Heart right ventricle (tissue), 16 donors: ENCODE measurements around the gene GLOD5. TPM values are rescaled to one million over a fixed set of nuclear protein-coding genes. Genes with fewer than 3 reads are reported as not detected.

Source experiments
- ATAC-seq, 8 donors: fragments of 200-7000 bp; cut with Tn5 transposase; one replicate each; pipeline ENCODE4 v1.9.1; 2020; ENCODE audit warnings: mild to moderate bottlenecking in 8 of 8, moderate library complexity in 8 of 8, moderate number of reproducible peaks in 1 of 8
- DNase-seq, 2 donors: peaks; one replicate each; pipeline ENCODE4 v3.0.0-alpha.2; 2020
- H3K27ac ChIP-seq, 10 donors: fragments of 200-600 bp; sonication (generic) in 2 of 10; one replicate each; pipeline versions ENCODE4 v1.5.0 to v1.8.0; 2020 to 2022; ENCODE audit warnings: mild to moderate bottlenecking in 3 of 10
- H3K27me3 ChIP-seq, 7 donors: fragments of 200-600 bp; one replicate each; pipeline ENCODE4 v1.8.0; 2021 to 2022; ENCODE audit warnings: mild to moderate bottlenecking in 2 of 7
- H3K36me3 ChIP-seq, 9 donors: fragments of 200-600 bp; sonication (generic) in 1 of 9; one replicate each; pipeline versions ENCODE4 v1.5.0 to v1.8.0; 2020 to 2022; ENCODE audit warnings: mild to moderate bottlenecking in 2 of 9
- H3K4me1 ChIP-seq, 9 donors: fragments of 200-600 bp; sonication (generic) in 1 of 9; one replicate each; pipeline versions ENCODE4 v1.5.0 to v1.8.0; 2020 to 2022; ENCODE audit warnings: mild to moderate bottlenecking in 4 of 9
- H3K4me3 ChIP-seq, 10 donors: fragments of 200-600 bp; sonication (generic) in 2 of 10; one replicate each; pipeline versions ENCODE4 v1.5.0 to v1.8.0; 2020 to 2022; ENCODE audit warnings: mild to moderate bottlenecking in 7 of 10, moderate library complexity in 2 of 10
- H3K9me3 ChIP-seq, 11 donors: fragments of 200-600 bp in 10 of 11; sonication (generic) in 2 of 11; one replicate each; pipeline versions ENCODE4 v1.5.0 to v1.8.0; 2013 to 2022; ENCODE audit warnings: mild to moderate bottlenecking in 2 of 11, control low read depth in 1 of 11, moderate library complexity in 1 of 11
- CTCF ChIP-seq, 9 donors: fragments of 200-600 bp; sonication (generic) in 2 of 9; IDR thresholded peaks; one replicate each; pipeline versions ENCODE4 v1.5.0 to v1.8.0; 2021 to 2022; ENCODE audit warnings: antibody characterized with exemption in 9 of 9, mild to moderate bottlenecking in 5 of 9, moderate library complexity in 1 of 9
- WGBS, 2 donors: extraction: QIAGEN DNeasy Blood & Tissue Kit; methylation state at CpG; one replicate each; pipeline ENCODE4 v1.1.7; 2013; ENCODE audit warnings: inconsistent platforms in 1 of 2; 5-methylcytosine and 5-hydroxymethylcytosine counted together
- intact Hi-C, 10 donors: fragments of 100-400 bp; cut with DNase I; formaldehyde crosslinking; loops; one replicate each; pipeline versions ENCODE4 v1.11.1 to v1.14.2; 2022
- polyA plus RNA-seq, 2 donors: library from polyadenylated mRNA; stranded (reverse); fragments of 200-250 nt; gene quantifications; one replicate each; pipeline ENCODE4 v1.2.3, GENCODE V29; 2013
- total RNA-seq, 10 donors: library from RNA; stranded (reverse); fragmentation: NEBNext Ultra II Directional in 3 of 10; extraction: Animal tissue kit (Norgen Biotek cat#: 25700) in 3 of 10; gene quantifications; one replicate each; pipeline versions ENCODE4 v1.2.1 to v1.2.4, GENCODE V29; 2021 to 2023
- donor health status: Arrhythmogenic right ventricular cardiomyopathy.
- donor health status: ischemic (EF 13 %, LVEDD 7.1; RV severe dilation, severe dysfunction).
- donor health status: healthy with polysubstance abuse.
- donor health status: DM: no; HTN: yes; CAD: no.
- donor health status: DM: no; HTN: no; CAD: no.
- donor health status: ischemic (EF 25% LVEDD 6.9; RV normal size, moderate dysfunction).
- donor health status: ischemic (EF 25% LVEDD 5.7; RV mildly dilated, moderate dysfunction).
- donor health status: healthy.
- donor health status: DM: yes; HTN: yes; CAD: no.
- donor health status: Ischemic cardiomyopathy.
- donor health status: ischemic (EF 35%, LVEDD 5.7; RV mildly dilated, moderate dysfunction).
- donor health status: nonischemic (EF 11% LVEDD 7.7; RV severe dilation, severe dysfunction).
- donor health status: DM: yes; HTN: yes; CAD: no.
- donor health status: PGD.
- donor health status: ischemic (EF 29% LVEDD 5.4; RV normal size, mild dysfunction).
- donor health status: nonischemic (EF 23%, LVEDD 6.1; RV moderate dilation, normal function).

Gene GLOD5
- total and polyA plus RNA-seq, 12 donors = not detected

- DNase-seq (no peak), ATAC-seq (no peak)
- TF ChIP-seq CTCF (IDR thresholded peaks at IDR 0.05) = no peak
- Histone ChIP-seq H3K4me3 (peak overlapping the region; percentile 35 to 82 (median 64)), H3K36me3 (peaks cover 0 to 20% (median 0%) of the 10 kb centered on the region in 9 donors), H3K4me1 (peaks cover 0 to 16% (median 0%) of the 10 kb centered on the region in 9 donors), H3K27me3 (no peaks in the 10 kb centered on the region), H3K27ac (peak overlapping the region; percentile 84 to 96 (median 93)), H3K9me3 (peaks cover 0 to 11% (median 0%) of the 10 kb centered on the region in 11 donors)
- intact Hi-C loops = loop anchor here in 4 of 10 donors (2.0 to 10.0 kb wide), 10 partner anchors 63 to 242 kb away; partner anchors contain the start of genes SUV39H1 (in 3 of the 4), PQBP1 (in 2 of the 4), TIMM17B (in 2 of the 4) and TFE3 (in 1 of the 4)
- WGBS, 2 donors = 23 to 26% methylated on average over 16 to 17 of the region's 17 CpGs
Measured at GRCh38 chrX:48800574-48801279, 39.2 kb downstream of the GLOD5 start.

- peaks cover 0 to 11% (median 0%) of the 10 kb centered on the region in 11 donors for H3K9me3 ChIP-seq
- H3K27ac ChIP-seq = peak within 1 kb of the TSS; percentile 84 to 97 (median 94)
- ATAC-seq (peak; percentile 94 to 98 (median 96)), DNase-seq (peak; percentile 95 to 96)
- no peaks in the 10 kb centered on the region for H3K27me3 ChIP-seq
- WGBS, 2 donors = 0% methylated on average over 72 to 88 of the region's 89 CpGs
- intact Hi-C loops = loop anchor here in 4 of 10 donors (2.0 to 10.0 kb wide), 10 partner anchors 64 to 241 kb away; partner anchors contain the start of genes SUV39H1 (in 3 of the 4), PQBP1 (in 2 of the 4), TIMM17B (in 2 of the 4) and TFE3 (in 1 of the 4)
- peak in 1 of 9 donors; percentile 5 for TF ChIP-seq CTCF (IDR thresholded peaks at IDR 0.05)
- peaks cover 0 to 22% (median 0%) of the 10 kb centered on the region in 9 donors for H3K36me3 ChIP-seq
- peaks cover 0 to 16% (median 0%) of the 10 kb centered on the region in 9 donors for H3K4me1 ChIP-seq
- H3K4me3 ChIP-seq = peak within 1 kb of the TSS; percentile 35 to 82 (median 65)
Measured at GRCh38 chrX:48801280-48802088, 39.9 kb downstream of the GLOD5 start, which contains the start of gene HDAC6. TSS of gene HDAC6 (plus strand) at chrX:48802067. CDS start at chrX:48802693, 626 bp downstream.

- ATAC-seq (peak; percentile 51 to 82 (median 64)), DNase-seq (peak; percentile 75 to 78)
- no peak for TF ChIP-seq CTCF (IDR thresholded peaks at IDR 0.05)
- Histone ChIP-seq H3K36me3 (peaks cover 0 to 29% (median 0%) of the 10 kb centered on the region in 9 donors), H3K9me3 (peaks cover 0 to 11% (median 0%) of the 10 kb centered on the region in 11 donors), H3K4me1 (peaks cover 0 to 16% (median 0%) of the 10 kb centered on the region in 9 donors), H3K27me3 (no peaks in the 10 kb centered on the region), H3K4me3 (peak overlapping the region; percentile 25 to 74 (median 62)), H3K27ac (peak overlapping the region; percentile 75 to 97 (median 93))
- intact Hi-C loops = loop anchor here in 4 of 10 donors (5.0 to 10.0 kb wide), 8 partner anchors 65 to 127 kb away; partner anchors contain the start of genes SUV39H1 (in 3 of the 4), PQBP1 (in 2 of the 4) and TIMM17B (in 2 of the 4)
- WGBS, 2 donors = 4 to 5% methylated on average over 35 to 39 of the region's 40 CpGs
Measured at GRCh38 chrX:48802089-48802904, 40.8 kb downstream of the GLOD5 start.
